ENCODE results near the gene ZNF501.
A peak's percentile ranks its signal among the peaks of the same experiment; 100 is the strongest.

The ZNF501 gene

DNA sequence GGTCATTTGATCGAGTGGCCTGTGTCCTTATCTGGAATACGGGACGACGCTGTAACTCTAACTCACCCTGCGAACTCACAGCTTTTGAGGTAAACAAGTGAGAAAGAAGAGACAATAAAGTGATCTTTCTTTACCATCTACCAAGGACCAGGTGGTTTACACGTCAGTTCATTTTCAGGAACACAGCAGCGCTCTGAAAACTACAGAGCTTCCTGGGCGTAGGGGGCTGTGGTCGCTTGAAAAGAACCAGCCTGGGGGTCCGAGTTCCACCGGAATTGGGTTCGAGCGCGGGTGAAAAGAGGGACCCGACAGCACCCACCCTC is 31.6 kb downstream of the ZNF501 start:
- no peaks in the 10 kb centered on the region for H3K27me3 ChIP-seq (ENCODE audit: insufficient read depth, low read length)
- peaks cover 5% of the 10 kb centered on the region for H3K4me1 ChIP-seq (ENCODE audit: control insufficient read depth, insufficient read depth, low read length, unreplicated experiment)
- H3K79me2 ChIP-seq (ENCODE audit: control insufficient read depth, insufficient read depth, low read length, unreplicated experiment), result peaks cover 68% of the 10 kb centered on the region
- H2AFZ ChIP-seq (ENCODE audit: low read length, unreplicated experiment), result peak overlapping the region; percentile 90
- peak overlapping the region; percentile 80 for H3K4me3 ChIP-seq (ENCODE audit: low read depth, low read length)
- peak overlapping the region; percentile 63 for H3K27ac ChIP-seq (ENCODE audit: low read depth, low read length)
- peaks cover 52% of the 10 kb centered on the region for H3K36me3 ChIP-seq (ENCODE audit: insufficient read depth, low read length)

DNA sequence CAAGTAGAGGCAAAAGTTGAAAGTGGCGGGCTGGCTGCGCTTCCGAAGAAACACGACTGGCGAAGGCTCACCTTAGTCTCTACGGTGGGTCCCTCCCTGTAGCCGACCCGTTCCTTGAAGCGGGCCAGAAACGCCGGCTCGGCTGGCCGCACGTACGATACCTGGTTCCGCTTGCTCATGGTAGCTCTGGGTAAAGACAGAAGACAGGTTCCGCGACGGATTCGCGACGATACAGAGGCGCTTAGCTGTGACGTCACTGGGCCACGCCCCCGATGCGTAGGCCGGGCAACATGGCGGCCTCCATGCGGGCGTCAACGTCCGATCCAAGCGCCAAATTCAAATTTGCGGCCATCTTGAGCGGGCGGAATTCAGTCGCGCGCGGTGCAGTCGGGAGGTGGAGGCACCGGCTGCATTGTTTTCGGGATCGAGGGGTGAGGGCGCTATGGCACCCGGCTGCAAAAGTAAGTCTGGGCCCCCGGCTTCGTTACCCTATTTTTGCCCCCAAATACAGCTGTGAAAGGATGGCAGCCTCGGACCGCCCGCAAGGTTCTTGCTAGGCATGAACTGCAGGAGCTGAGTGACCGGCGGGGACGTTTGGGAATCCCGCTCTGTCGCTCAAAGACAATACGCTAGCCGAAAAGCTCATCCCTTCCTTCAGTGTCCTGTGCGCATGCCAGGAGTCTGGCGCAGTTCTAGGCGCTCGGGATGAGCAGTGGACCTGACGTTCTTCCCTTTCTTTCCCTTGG is 32.2 kb downstream of the ZNF501 start, which contains the start of the genes KIAA1143 and KIF15:
Gene KIAA1143 (minus strand): TSS at position 196 of the 746 bp plus-strand sequence. CDS start 17 bp downstream, at position 179.
Gene KIF15 (plus strand): TSS at position 371 of the 746 bp plus-strand sequence. CDS start 72 bp downstream, at position 443.
- H3K4me1 ChIP-seq (ENCODE audit: control insufficient read depth, insufficient read depth, low read length, unreplicated experiment), result peaks cover 5% of the 10 kb centered on the region
- peaks cover 51% of the 10 kb centered on the region for H3K36me3 ChIP-seq (ENCODE audit: insufficient read depth, low read length)
- peaks cover 73% of the 10 kb centered on the region for H3K79me2 ChIP-seq (ENCODE audit: control insufficient read depth, insufficient read depth, low read length, unreplicated experiment)
- peak within 1 kb of the TSS; percentile 80 for H3K4me3 ChIP-seq (ENCODE audit: low read depth, low read length)
- peak within 1 kb of the TSS; percentile 63 for H3K27ac ChIP-seq (ENCODE audit: low read depth, low read length)
- H2AFZ ChIP-seq (ENCODE audit: low read length, unreplicated experiment), result peak within 1 kb of the TSS; percentile 90
- H3K27me3 ChIP-seq (ENCODE audit: insufficient read depth, low read length), result no peaks in the 10 kb centered on the region

GRCh38 chr3:44762170-44762677 is 32.8 kb downstream of the ZNF501 start:
- Histone ChIP-seq H3K4me1 (ENCODE audit: control insufficient read depth, insufficient read depth, low read length, unreplicated experiment) (peaks cover 5% of the 10 kb centered on the region), H2AFZ (ENCODE audit: low read length, unreplicated experiment) (peak overlapping the region; percentile 52), H3K36me3 (ENCODE audit: insufficient read depth, low read length) (peaks cover 45% of the 10 kb centered on the region), H3K79me2 (ENCODE audit: control insufficient read depth, insufficient read depth, low read length, unreplicated experiment) (peaks cover 73% of the 10 kb centered on the region), H3K4me3 (ENCODE audit: low read depth, low read length) (peak overlapping the region; percentile 80), H3K27me3 (ENCODE audit: insufficient read depth, low read length) (no peaks in the 10 kb centered on the region), H3K27ac (ENCODE audit: low read depth, low read length) (peak overlapping the region; percentile 59)

DNA sequence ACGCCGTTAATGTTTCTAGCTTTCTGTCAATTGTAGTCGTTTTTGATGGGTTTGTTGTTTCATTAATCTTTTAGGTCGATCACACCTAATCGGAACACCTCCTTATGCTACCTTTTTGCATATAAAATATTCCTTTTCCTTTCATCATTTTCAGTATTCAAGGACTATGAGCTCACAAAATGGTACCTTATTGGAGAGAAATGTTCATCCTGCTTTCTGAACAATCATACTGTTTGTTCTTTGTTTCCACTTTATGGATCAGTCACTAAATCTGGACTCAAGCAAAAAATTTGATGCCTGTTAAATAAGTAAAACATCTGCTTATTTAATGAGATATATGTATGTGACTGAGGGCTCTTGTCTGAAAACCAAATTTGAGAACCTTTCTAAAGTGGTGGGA is 33.3 kb downstream of the ZNF501 start:
- peaks cover 5% of the 10 kb centered on the region for H3K4me1 ChIP-seq (ENCODE audit: control insufficient read depth, insufficient read depth, low read length, unreplicated experiment)
- peak overlapping the region; percentile 52 for H2AFZ ChIP-seq (ENCODE audit: low read length, unreplicated experiment)
- no peaks in the 10 kb centered on the region for H3K27me3 ChIP-seq (ENCODE audit: insufficient read depth, low read length)
- peaks cover 73% of the 10 kb centered on the region for H3K79me2 ChIP-seq (ENCODE audit: control insufficient read depth, insufficient read depth, low read length, unreplicated experiment)
- H3K27ac ChIP-seq (ENCODE audit: low read depth, low read length), result peak overlapping the region; percentile 59
- peak overlapping the region; percentile 80 for H3K4me3 ChIP-seq (ENCODE audit: low read depth, low read length)
- H3K36me3 ChIP-seq (ENCODE audit: insufficient read depth, low read length), result peaks cover 44% of the 10 kb centered on the region

- H3K27me3 ChIP-seq (ENCODE audit: insufficient read depth, low read length), result no peaks in the 10 kb centered on the region
- H3K36me3 ChIP-seq (ENCODE audit: insufficient read depth, low read length), result peaks cover 38% of the 10 kb centered on the region
- H2AFZ ChIP-seq (ENCODE audit: low read length, unreplicated experiment), result no peak overlapping the region
- peaks cover 5% of the 10 kb centered on the region for H3K4me1 ChIP-seq (ENCODE audit: control insufficient read depth, insufficient read depth, low read length, unreplicated experiment)
- H3K4me3 ChIP-seq (ENCODE audit: low read depth, low read length), result no peak overlapping the region
- no peak overlapping the region for H3K27ac ChIP-seq (ENCODE audit: low read depth, low read length)
- H3K79me2 ChIP-seq (ENCODE audit: control insufficient read depth, insufficient read depth, low read length, unreplicated experiment), result peaks cover 66% of the 10 kb centered on the region
Observed at GRCh38 chr3:44764248-44764647, 34.8 kb downstream of the ZNF501 start.

GRCh38 chr3:44771424-44772098 is 42.1 kb downstream of the ZNF501 start:
- no peaks in the 10 kb centered on the region for H3K4me1 ChIP-seq (ENCODE audit: control insufficient read depth, insufficient read depth, low read length, unreplicated experiment)
- no peak overlapping the region for H2AFZ ChIP-seq (ENCODE audit: low read length, unreplicated experiment)
- H3K27me3 ChIP-seq (ENCODE audit: insufficient read depth, low read length), result no peaks in the 10 kb centered on the region
- H3K79me2 ChIP-seq (ENCODE audit: control insufficient read depth, insufficient read depth, low read length, unreplicated experiment), result peaks cover 34% of the 10 kb centered on the region
- H3K27ac ChIP-seq (ENCODE audit: low read depth, low read length), result no peak overlapping the region
- peaks cover 47% of the 10 kb centered on the region for H3K36me3 ChIP-seq (ENCODE audit: insufficient read depth, low read length)
- H3K4me3 ChIP-seq (ENCODE audit: low read depth, low read length), result no peak overlapping the region

- no peak overlapping the region for H3K4me3 ChIP-seq (ENCODE audit: low read depth, low read length)
- no peaks in the 10 kb centered on the region for H3K4me1 ChIP-seq (ENCODE audit: control insufficient read depth, insufficient read depth, low read length, unreplicated experiment)
- peaks cover 32% of the 10 kb centered on the region for H3K79me2 ChIP-seq (ENCODE audit: control insufficient read depth, insufficient read depth, low read length, unreplicated experiment)
- no peaks in the 10 kb centered on the region for H3K27me3 ChIP-seq (ENCODE audit: insufficient read depth, low read length)
- no peak overlapping the region for H2AFZ ChIP-seq (ENCODE audit: low read length, unreplicated experiment)
- peaks cover 47% of the 10 kb centered on the region for H3K36me3 ChIP-seq (ENCODE audit: insufficient read depth, low read length)
- H3K27ac ChIP-seq (ENCODE audit: low read depth, low read length), result no peak overlapping the region
Observed at GRCh38 chr3:44772099-44772442, 42.6 kb downstream of the ZNF501 start.

- H3K4me1 ChIP-seq (ENCODE audit: control insufficient read depth, insufficient read depth, low read length, unreplicated experiment), result no peaks in the 10 kb centered on the region
- no peaks in the 10 kb centered on the region for H3K27me3 ChIP-seq (ENCODE audit: insufficient read depth, low read length)
- no peaks in the 10 kb centered on the region for H3K79me2 ChIP-seq (ENCODE audit: control insufficient read depth, insufficient read depth, low read length, unreplicated experiment)
- peaks cover 25% of the 10 kb centered on the region for H3K36me3 ChIP-seq (ENCODE audit: insufficient read depth, low read length)
- no peak overlapping the region for H3K4me3 ChIP-seq (ENCODE audit: low read depth, low read length)
- no peak overlapping the region for H3K27ac ChIP-seq (ENCODE audit: low read depth, low read length)
- no peak overlapping the region for H2AFZ ChIP-seq (ENCODE audit: low read length, unreplicated experiment)
Observed at GRCh38 chr3:44782891-44783290, 53.5 kb downstream of the ZNF501 start.
